ENCODE measurements around the gene KTI12.

Gene KTI12

GRCh38 chr1:52002038-52002917 lies 31.3 kb downstream of the KTI12 start:
- Histone ChIP-seq H3K4me3 (ENCODE audit: low read length) (no peak overlapping the region), H3K4me1 (ENCODE audit: control insufficient read depth, insufficient read depth, low read length) (no peaks in the 10 kb centered on the region), H3K27me3 (ENCODE audit: control insufficient read depth, insufficient read depth, low read length) (no peaks in the 10 kb centered on the region), H3K36me3 (ENCODE audit: control insufficient read depth, insufficient read depth, low read length) (no peaks in the 10 kb centered on the region), H3K9me3 (ENCODE audit: control insufficient read depth, low read length) (no peaks in the 10 kb centered on the region), H3K9ac (ENCODE audit: low read length) (no peak overlapping the region)

GRCh38 chr1:51998701-51999100 lies 34.9 kb downstream of the KTI12 start:
- Histone ChIP-seq H3K36me3 (ENCODE audit: control insufficient read depth, insufficient read depth, low read length) (no peaks in the 10 kb centered on the region), H3K9me3 (ENCODE audit: control insufficient read depth, low read length) (no peaks in the 10 kb centered on the region), H3K4me3 (ENCODE audit: low read length) (no peak overlapping the region), H3K4me1 (ENCODE audit: control insufficient read depth, insufficient read depth, low read length) (no peaks in the 10 kb centered on the region), H3K27me3 (ENCODE audit: control insufficient read depth, insufficient read depth, low read length) (no peaks in the 10 kb centered on the region), H3K9ac (ENCODE audit: low read length) (no peak overlapping the region)

GRCh38 chr1:51997974-51998382 lies 35.6 kb downstream of the KTI12 start:
- H3K4me3 ChIP-seq (ENCODE audit: low read length): no peak overlapping the region
- no peaks in the 10 kb centered on the region for H3K36me3 ChIP-seq (ENCODE audit: control insufficient read depth, insufficient read depth, low read length)
- no peaks in the 10 kb centered on the region for H3K9me3 ChIP-seq (ENCODE audit: control insufficient read depth, low read length)
- no peak overlapping the region for H3K9ac ChIP-seq (ENCODE audit: low read length)
- H3K4me1 ChIP-seq (ENCODE audit: control insufficient read depth, insufficient read depth, low read length): no peaks in the 10 kb centered on the region
- H3K27me3 ChIP-seq (ENCODE audit: control insufficient read depth, insufficient read depth, low read length): no peaks in the 10 kb centered on the region

- no peaks in the 10 kb centered on the region for H3K36me3 ChIP-seq (ENCODE audit: control insufficient read depth, insufficient read depth, low read length)
- peaks cover 4% of the 10 kb centered on the region for H3K4me1 ChIP-seq (ENCODE audit: control insufficient read depth, insufficient read depth, low read length)
- H3K4me3 ChIP-seq (ENCODE audit: low read length): no peak within 1 kb of the TSS
- H3K9me3 ChIP-seq (ENCODE audit: control insufficient read depth, low read length): no peaks in the 10 kb centered on the region
- H3K9ac ChIP-seq (ENCODE audit: low read length): peak within 1 kb of the TSS; percentile 7
- peaks cover 32% of the 10 kb centered on the region for H3K27me3 ChIP-seq (ENCODE audit: control insufficient read depth, insufficient read depth, low read length)
Observed at GRCh38 chr1:51990478-51990965, 43.1 kb downstream of the KTI12 start, which contains the start of gene RAB3B. RAB3B (minus strand) TSS chr1:51990700; CDS start chr1:51977117, 13,583 bp downstream.

- H3K27me3 ChIP-seq (ENCODE audit: control insufficient read depth, insufficient read depth, low read length): peaks cover 32% of the 10 kb centered on the region
- peaks cover 4% of the 10 kb centered on the region for H3K4me1 ChIP-seq (ENCODE audit: control insufficient read depth, insufficient read depth, low read length)
- H3K9ac ChIP-seq (ENCODE audit: low read length): peak overlapping the region; percentile 7
- H3K36me3 ChIP-seq (ENCODE audit: control insufficient read depth, insufficient read depth, low read length): no peaks in the 10 kb centered on the region
- no peak overlapping the region for H3K4me3 ChIP-seq (ENCODE audit: low read length)
- H3K9me3 ChIP-seq (ENCODE audit: control insufficient read depth, low read length): no peaks in the 10 kb centered on the region
Observed at GRCh38 chr1:51989582-51990477, 43.8 kb downstream of the KTI12 start.

- no peaks in the 10 kb centered on the region for H3K36me3 ChIP-seq (ENCODE audit: control insufficient read depth, insufficient read depth, low read length)
- H3K27me3 ChIP-seq (ENCODE audit: control insufficient read depth, insufficient read depth, low read length): peaks cover 32% of the 10 kb centered on the region
- H3K4me1 ChIP-seq (ENCODE audit: control insufficient read depth, insufficient read depth, low read length): peaks cover 4% of the 10 kb centered on the region
- no peaks in the 10 kb centered on the region for H3K9me3 ChIP-seq (ENCODE audit: control insufficient read depth, low read length)
- no peak overlapping the region for H3K4me3 ChIP-seq (ENCODE audit: low read length)
- H3K9ac ChIP-seq (ENCODE audit: low read length): no peak overlapping the region
Observed at GRCh38 chr1:51988254-51988653, 45.4 kb downstream of the KTI12 start.

- Histone ChIP-seq H3K36me3 (ENCODE audit: control insufficient read depth, insufficient read depth, low read length) (no peaks in the 10 kb centered on the region), H3K4me1 (ENCODE audit: control insufficient read depth, insufficient read depth, low read length) (peaks cover 4% of the 10 kb centered on the region)
Observed at GRCh38 chr1:51986718-51987117, 46.9 kb downstream of the KTI12 start.

GRCh38 chr1:51982161-51982560 lies 51.4 kb downstream of the KTI12 start:
- no peak overlapping the region for H3K4me3 ChIP-seq (ENCODE audit: low read length)
- H3K36me3 ChIP-seq (ENCODE audit: control insufficient read depth, insufficient read depth, low read length): no peaks in the 10 kb centered on the region
- H3K27me3 ChIP-seq (ENCODE audit: control insufficient read depth, insufficient read depth, low read length): no peaks in the 10 kb centered on the region

More at GRCh38 chr1:51986718-51987117, 46.9 kb downstream of the KTI12 start:
- Histone ChIP-seq H3K4me3 (ENCODE audit: low read length) (no peak overlapping the region), H3K9ac (ENCODE audit: low read length) (no peak overlapping the region), H3K27me3 (ENCODE audit: control insufficient read depth, insufficient read depth, low read length) (peaks cover 22% of the 10 kb centered on the region), H3K9me3 (ENCODE audit: control insufficient read depth, low read length) (no peaks in the 10 kb centered on the region)

More at GRCh38 chr1:51982161-51982560, 51.4 kb downstream of the KTI12 start:
- peaks cover 20% of the 10 kb centered on the region for H3K4me1 ChIP-seq (ENCODE audit: control insufficient read depth, insufficient read depth, low read length)
- no peak overlapping the region for H3K9ac ChIP-seq (ENCODE audit: low read length)
- no peaks in the 10 kb centered on the region for H3K9me3 ChIP-seq (ENCODE audit: control insufficient read depth, low read length)
